ENCODE data around the gene TMUB2. TPM values are rescaled to one million over a fixed set of nuclear protein-coding genes. Genes with fewer than 3 reads are reported as not detected.
A peak's percentile ranks its signal among the peaks of the same experiment; 100 is the strongest.

Gene TMUB2
- total and polyA plus RNA-seq, 8 donors = 10.7 to 62.4 (median 16.3) TPM

- Histone ChIP-seq H3K4me1 (peaks cover 10 to 57% (median 37%) of the 10 kb centered on the region in 4 donors), H3K27ac (peak overlapping the region; percentile 29 to 66 (median 50)), H3K36me3 (peaks cover 45 to 82% (median 79%) of the 10 kb centered on the region in 4 donors), H3K27me3 (no peaks in the 10 kb centered on the region), H3K9me3 (no peaks in the 10 kb centered on the region), H3K4me3 (no peak overlapping the region)
- WGBS, 5 donors = 52 to 67% (median 54%) methylated on average over 7 of the region's 7 CpGs
- DNase-seq = peak in 1 of 2 donors; percentile 87
- TF ChIP-seq CTCF (IDR thresholded peaks at IDR 0.05) = no peak
- TF ChIP-seq POLR2AphosphoS5 (IDR thresholded peaks at IDR 0.05) = no peak
- TF ChIP-seq POLR2A (IDR thresholded peaks at IDR 0.05) = no peak
- no peak for TF ChIP-seq EP300 (IDR thresholded peaks at IDR 0.05)
- intact Hi-C loops (cut with DNase I; ENCODE audit: low total_unique reads) = no loop called here
These were observed 5.2 kb downstream of the TMUB2 start for GRCh38 chr17:44191941-44192496.

- intact Hi-C loops (cut with DNase I; ENCODE audit: low total_unique reads) = no loop called here
- H3K27ac ChIP-seq = peak overlapping the region in 4 of 5 donors; percentile 29 to 66 (median 54)
- WGBS, 5 donors = 67 to 88% (median 73%) methylated on average over 5 of the region's 5 CpGs
These were observed 6.0 kb downstream of the TMUB2 start for GRCh38 chr17:44192750-44193149.

GRCh38 chr17:44193326-44194084 lies 6.7 kb downstream of the TMUB2 start:
- 74 to 83% (median 80%) methylated on average over 5 to 14 of the region's 14 CpGs for WGBS, 5 donors
- H3K4me3 ChIP-seq = no peak overlapping the region
- H3K4me1 ChIP-seq = peaks cover 17 to 60% (median 41%) of the 10 kb centered on the region in 4 donors
- no peak for DNase-seq
- TF ChIP-seq POLR2AphosphoS5 (IDR thresholded peaks at IDR 0.05) (no peak), POLR2A (IDR thresholded peaks at IDR 0.05) (no peak), CTCF (IDR thresholded peaks at IDR 0.05) (no peak), EP300 (IDR thresholded peaks at IDR 0.05) (no peak)
- H3K36me3 ChIP-seq = peaks cover 50 to 89% (median 87%) of the 10 kb centered on the region in 4 donors
- no peaks in the 10 kb centered on the region for H3K27me3 ChIP-seq
- peak overlapping the region in 3 of 5 donors; percentile 50 to 66 (median 59) for H3K27ac ChIP-seq
- intact Hi-C loops (cut with DNase I; ENCODE audit: low total_unique reads) = no loop called here
- H3K9me3 ChIP-seq = no peaks in the 10 kb centered on the region

More at GRCh38 chr17:44192750-44193149, 6.0 kb downstream of the TMUB2 start:
- Histone ChIP-seq H3K4me3 (no peak overlapping the region), H3K36me3 (peaks cover 50 to 89% (median 86%) of the 10 kb centered on the region in 4 donors), H3K4me1 (peaks cover 14 to 60% (median 41%) of the 10 kb centered on the region in 4 donors), H3K9me3 (no peaks in the 10 kb centered on the region), H3K27me3 (no peaks in the 10 kb centered on the region)
- no peak for DNase-seq
- TF ChIP-seq POLR2A (IDR thresholded peaks at IDR 0.05) (no peak), CTCF (IDR thresholded peaks at IDR 0.05) (no peak), EP300 (IDR thresholded peaks at IDR 0.05) (no peak), POLR2AphosphoS5 (IDR thresholded peaks at IDR 0.05) (no peak)

GRCh38 chr17:44197107-44197506 lies 10.3 kb downstream of the TMUB2 start:
- H3K9me3 ChIP-seq = no peaks in the 10 kb centered on the region
- intact Hi-C loops (cut with DNase I; ENCODE audit: low total_unique reads) = no loop called here

More at GRCh38 chr17:44197107-44197506, 10.3 kb downstream of the TMUB2 start:
- peak overlapping the region in 3 of 5 donors; percentile 100 for H3K27ac ChIP-seq
- TF ChIP-seq POLR2A (IDR thresholded peaks at IDR 0.05) (no peak), POLR2AphosphoS5 (IDR thresholded peaks at IDR 0.05) (no peak), CTCF (IDR thresholded peaks at IDR 0.05) (no peak), EP300 (IDR thresholded peaks at IDR 0.05) (no peak)
- DNase-seq = no peak
- H3K4me3 ChIP-seq = no peak overlapping the region
- peaks cover 26 to 60% (median 43%) of the 10 kb centered on the region in 4 donors for H3K4me1 ChIP-seq
- 87 to 93% (median 90%) methylated on average over 7 to 15 of the region's 15 CpGs for WGBS, 5 donors
- H3K27me3 ChIP-seq = no peaks in the 10 kb centered on the region
- peaks cover 41 to 56% (median 54%) of the 10 kb centered on the region in 4 donors for H3K36me3 ChIP-seq
